WTC11 (cell line): ENCODE measurements around the gene AFF3. TPM values are rescaled to one million over a fixed set of nuclear protein-coding genes. Genes with fewer than 3 reads are reported as not detected.

Experiments
- ATAC-seq: fragments of 200-7000 bp; cut with Tn5 transposase; 2 replicates; pipeline ENCODE4 v1.10.0; 2021; ENCODE audit warnings: mild to moderate bottlenecking, moderate library complexity
- CTCF ChIA-PET: fragments of 300-600 bp; sonication (Branson Sonifier 250); formaldehyde crosslinking; loops from one replicate; lab custom pipeline; 2021; ENCODE audit warnings: antibody characterized with exemption; lab: Charles Lee
- POLR2A ChIA-PET: fragments of 350-600 bp; sonication (Branson Sonifier 250); formaldehyde crosslinking; loops from one replicate; lab custom pipeline; 2021; ENCODE audit warnings: antibody characterized with exemption; lab: Charles Lee
- DNase-seq: peaks from one replicate; pipeline ENCODE4 v3.0.0; 2021; ENCODE audit warnings: low spot score
- H3K27ac Mint-ChIP-seq: 2 replicates; pipeline ENCODE4 v1.8.0; 2021; ENCODE audit warnings: mixed read lengths
- H3K27me3 Mint-ChIP-seq: 2 replicates; pipeline ENCODE4 v1.8.0; 2021; ENCODE audit warnings: low read depth, mild to moderate bottlenecking, moderate library complexity, mixed read lengths
- H3K36me3 Mint-ChIP-seq: 2 replicates; pipeline ENCODE4 v1.8.0; 2021; ENCODE audit warnings: mixed read lengths
- H3K4me1 Mint-ChIP-seq: 2 replicates; pipeline ENCODE4 v1.8.0; 2022; ENCODE audit warnings: mixed read lengths
- H3K4me3 Mint-ChIP-seq: 2 replicates; pipeline ENCODE4 v1.8.0; 2021; ENCODE audit warnings: mild to moderate bottlenecking, moderate library complexity, mixed read lengths
- H3K9me3 Mint-ChIP-seq: 2 replicates; pipeline ENCODE4 v1.8.0; 2021; ENCODE audit warnings: mixed read lengths
- ELF4 ChIP-seq: sonication (generic); formaldehyde crosslinking; IDR thresholded peaks from 2 replicates; pipeline ENCODE4 v1.8.1; 2022; ENCODE audit warnings: low read depth, mild to moderate bottlenecking, moderate library complexity, missing genetic modification reagents
- ETV6 ChIP-seq: sonication (generic); formaldehyde crosslinking; IDR thresholded peaks from 2 replicates; pipeline ENCODE4 v1.8.1; 2022; ENCODE audit warnings: mild to moderate bottlenecking, missing genetic modification reagents
- FOXJ3 ChIP-seq: sonication (generic); formaldehyde crosslinking; IDR thresholded peaks from 2 replicates; pipeline ENCODE4 v1.9.0; 2021; ENCODE audit warnings: missing genetic modification reagents, mild to moderate bottlenecking, borderline replicate concordance
- FOXP1 ChIP-seq: sonication (generic); formaldehyde crosslinking; IDR thresholded peaks from 2 replicates; pipeline ENCODE4 v1.8.0; 2022; ENCODE audit warnings: missing genetic modification reagents, mild to moderate bottlenecking, moderate library complexity, borderline replicate concordance
- GTF2I ChIP-seq: fragments of 250-450 bp; sonication (Bioruptor Pico); conservative IDR thresholded peaks from 2 replicates; pipeline ENCODE4 v1.4.0; 2021; ENCODE audit warnings: mild to moderate bottlenecking
- MYBL2 ChIP-seq: sonication (generic); formaldehyde crosslinking; IDR thresholded peaks from 2 replicates; pipeline ENCODE4 v1.8.1; 2023; ENCODE audit warnings: mild to moderate bottlenecking, moderate library complexity, missing genetic modification reagents
- NFYB ChIP-seq: sonication (generic); formaldehyde crosslinking; conservative IDR thresholded peaks from 2 replicates; pipeline ENCODE4 v1.8.0; 2022; ENCODE audit warnings: low read depth, missing genetic modification reagents
- NR1H2 ChIP-seq: sonication (generic); formaldehyde crosslinking; IDR thresholded peaks from 2 replicates; pipeline ENCODE4 v1.9.0; 2021; ENCODE audit warnings: mild to moderate bottlenecking, moderate library complexity, missing genetic modification reagents
- PRRX2 ChIP-seq: fragments of 250-450 bp; sonication (Bioruptor Pico); IDR thresholded peaks from 2 replicates; pipeline ENCODE4 v1.8.0; 2021; ENCODE audit warnings: mild to moderate bottlenecking
- SMAD4 ChIP-seq: sonication (generic); formaldehyde crosslinking; IDR thresholded peaks from 2 replicates; pipeline ENCODE4 v1.8.0; 2022; ENCODE audit warnings: mild to moderate bottlenecking, missing genetic modification reagents
- SP1 ChIP-seq: sonication (generic); formaldehyde crosslinking; conservative IDR thresholded peaks from 2 replicates; pipeline ENCODE4 v1.8.1; 2022; ENCODE audit warnings: missing genetic modification reagents
- TCF7 ChIP-seq: sonication (generic); formaldehyde crosslinking; IDR thresholded peaks from 2 replicates; pipeline ENCODE4 v1.8.0; 2022; ENCODE audit warnings: mild to moderate bottlenecking, low read depth, missing genetic modification reagents, moderate library complexity
- TEAD1 ChIP-seq: sonication (generic); formaldehyde crosslinking; IDR thresholded peaks from 2 replicates; pipeline ENCODE4 v1.8.0; 2022; ENCODE audit warnings: mild to moderate bottlenecking, missing genetic modification reagents
- ZNF121 ChIP-seq: sonication (generic); formaldehyde crosslinking; IDR thresholded peaks from 2 replicates; pipeline ENCODE4 v1.8.0; 2023; ENCODE audit warnings: missing genetic modification reagents
- ZNF138 ChIP-seq: sonication (generic); formaldehyde crosslinking; conservative IDR thresholded peaks from 2 replicates; pipeline ENCODE4 v1.8.1; 2022; ENCODE audit warnings: mild to moderate bottlenecking, moderate library complexity, missing genetic modification reagents
- ZNF232 ChIP-seq: sonication (generic); formaldehyde crosslinking; IDR thresholded peaks from 2 replicates; pipeline ENCODE4 v1.8.0; 2022; ENCODE audit warnings: mild to moderate bottlenecking, missing genetic modification reagents
- ZNF317 ChIP-seq: sonication (generic); formaldehyde crosslinking; IDR thresholded peaks from 2 replicates; pipeline ENCODE4 v1.8.1; 2023; ENCODE audit warnings: low read depth, mild to moderate bottlenecking, moderate library complexity, missing genetic modification reagents, borderline replicate concordance
- ZNF396 ChIP-seq: fragments of 250-450 bp; sonication (Bioruptor Pico); IDR thresholded peaks from 2 replicates; pipeline ENCODE4 v1.8.0; 2021; ENCODE audit warnings: mild to moderate bottlenecking, moderate library complexity, borderline replicate concordance
- ZNF416 ChIP-seq: fragments of 250-450 bp; sonication (Bioruptor Pico); IDR thresholded peaks from 2 replicates; pipeline ENCODE4 v1.9.0; 2021; ENCODE audit warnings: mild to moderate bottlenecking, inconsistent platforms
- ZNF671 ChIP-seq: fragments of 250-450 bp; sonication (Bioruptor Pico); IDR thresholded peaks from 2 replicates; pipeline ENCODE4 v1.8.0; 2021; ENCODE audit warnings: mild to moderate bottlenecking
- total RNA-seq: library from RNA; stranded (reverse); gene quantifications from 3 replicates; pipeline ENCODE4 v1.2.3, GENCODE V29; 2021
- TF ChIP-seq, protein P1 (sequence below): sonication (generic); formaldehyde crosslinking; IDR thresholded peaks from 2 replicates; pipeline ENCODE4 v1.8.1; 2022; ENCODE audit warnings: mild to moderate bottlenecking, moderate library complexity, missing genetic modification reagents
- TF ChIP-seq, protein P2 (sequence below): sonication (generic); formaldehyde crosslinking; IDR thresholded peaks from 2 replicates; pipeline ENCODE4 v1.8.0; 2023; ENCODE audit warnings: missing genetic modification reagents, mild to moderate bottlenecking, borderline replicate concordance
- TF ChIP-seq, protein P3 (sequence below): sonication (generic); formaldehyde crosslinking; IDR thresholded peaks from 2 replicates; pipeline ENCODE4 v1.8.1; 2023; ENCODE audit warnings: mild to moderate bottlenecking, missing genetic modification reagents, moderate library complexity
- TF ChIP-seq, protein P4 (sequence below): fragments of 250-450 bp; sonication (Bioruptor Pico); IDR thresholded peaks from 2 replicates; pipeline ENCODE4 v2.1.2; 2022; ENCODE audit warnings: mild to moderate bottlenecking, moderate library complexity
- TF ChIP-seq, protein P5 (sequence below): sonication (generic); formaldehyde crosslinking; IDR thresholded peaks from 2 replicates; pipeline ENCODE4 v1.8.1; 2023; ENCODE audit warnings: mild to moderate bottlenecking, missing genetic modification reagents, moderate library complexity
- TF ChIP-seq, protein P6 (sequence below): sonication (generic); formaldehyde crosslinking; IDR thresholded peaks from 2 replicates; pipeline ENCODE4 v1.8.0; 2022; ENCODE audit warnings: missing genetic modification reagents

The AFF3 gene
- total RNA-seq, 1 experiment from 2014 or later: 1.2 TPM

DNA sequence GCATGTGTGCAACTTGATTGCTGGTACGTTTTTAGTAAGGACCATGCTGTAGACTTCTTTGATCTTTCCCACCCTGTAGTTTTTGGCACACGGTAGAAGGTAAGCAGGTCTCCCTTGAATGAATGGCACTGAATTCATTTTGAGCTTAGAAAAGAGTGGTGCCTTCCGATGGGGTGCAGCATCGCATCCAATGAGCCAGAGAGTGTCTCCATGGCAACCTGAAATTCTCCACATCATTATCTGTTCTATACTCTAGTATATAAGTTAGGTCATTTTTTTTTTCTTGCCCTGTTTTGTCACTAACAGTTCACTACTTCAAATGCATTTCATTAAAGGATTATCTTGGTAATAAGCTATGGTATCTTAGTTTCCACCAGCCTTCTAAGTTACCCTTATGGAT is 571.4 kb downstream of the AFF3 start:
- no peak for TF ChIP-seq SP1
- TF ChIP-seq ETV6 (CRISPR knock-in tag): no peak
- TF ChIP-seq ZNF396 (CRISPR knock-in tag): no peak
- TF ChIP-seq, protein P1, sequence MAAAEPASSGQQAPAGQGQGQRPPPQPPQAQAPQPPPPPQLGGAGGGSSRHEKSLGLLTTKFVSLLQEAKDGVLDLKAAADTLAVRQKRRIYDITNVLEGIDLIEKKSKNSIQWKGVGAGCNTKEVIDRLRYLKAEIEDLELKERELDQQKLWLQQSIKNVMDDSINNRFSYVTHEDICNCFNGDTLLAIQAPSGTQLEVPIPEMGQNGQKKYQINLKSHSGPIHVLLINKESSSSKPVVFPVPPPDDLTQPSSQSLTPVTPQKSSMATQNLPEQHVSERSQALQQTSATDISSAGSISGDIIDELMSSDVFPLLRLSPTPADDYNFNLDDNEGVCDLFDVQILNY (CRISPR knock-in tag): no peak
- TF ChIP-seq TCF7 (CRISPR knock-in tag): no peak
- no peak for TF ChIP-seq FOXP1
- TF ChIP-seq TEAD1 (CRISPR knock-in tag): no peak
- TF ChIP-seq ZNF138 (CRISPR knock-in tag): no peak
- TF ChIP-seq MYBL2: no peak
- TF ChIP-seq ZNF671 (CRISPR knock-in tag): no peak
- TF ChIP-seq, protein P2, sequence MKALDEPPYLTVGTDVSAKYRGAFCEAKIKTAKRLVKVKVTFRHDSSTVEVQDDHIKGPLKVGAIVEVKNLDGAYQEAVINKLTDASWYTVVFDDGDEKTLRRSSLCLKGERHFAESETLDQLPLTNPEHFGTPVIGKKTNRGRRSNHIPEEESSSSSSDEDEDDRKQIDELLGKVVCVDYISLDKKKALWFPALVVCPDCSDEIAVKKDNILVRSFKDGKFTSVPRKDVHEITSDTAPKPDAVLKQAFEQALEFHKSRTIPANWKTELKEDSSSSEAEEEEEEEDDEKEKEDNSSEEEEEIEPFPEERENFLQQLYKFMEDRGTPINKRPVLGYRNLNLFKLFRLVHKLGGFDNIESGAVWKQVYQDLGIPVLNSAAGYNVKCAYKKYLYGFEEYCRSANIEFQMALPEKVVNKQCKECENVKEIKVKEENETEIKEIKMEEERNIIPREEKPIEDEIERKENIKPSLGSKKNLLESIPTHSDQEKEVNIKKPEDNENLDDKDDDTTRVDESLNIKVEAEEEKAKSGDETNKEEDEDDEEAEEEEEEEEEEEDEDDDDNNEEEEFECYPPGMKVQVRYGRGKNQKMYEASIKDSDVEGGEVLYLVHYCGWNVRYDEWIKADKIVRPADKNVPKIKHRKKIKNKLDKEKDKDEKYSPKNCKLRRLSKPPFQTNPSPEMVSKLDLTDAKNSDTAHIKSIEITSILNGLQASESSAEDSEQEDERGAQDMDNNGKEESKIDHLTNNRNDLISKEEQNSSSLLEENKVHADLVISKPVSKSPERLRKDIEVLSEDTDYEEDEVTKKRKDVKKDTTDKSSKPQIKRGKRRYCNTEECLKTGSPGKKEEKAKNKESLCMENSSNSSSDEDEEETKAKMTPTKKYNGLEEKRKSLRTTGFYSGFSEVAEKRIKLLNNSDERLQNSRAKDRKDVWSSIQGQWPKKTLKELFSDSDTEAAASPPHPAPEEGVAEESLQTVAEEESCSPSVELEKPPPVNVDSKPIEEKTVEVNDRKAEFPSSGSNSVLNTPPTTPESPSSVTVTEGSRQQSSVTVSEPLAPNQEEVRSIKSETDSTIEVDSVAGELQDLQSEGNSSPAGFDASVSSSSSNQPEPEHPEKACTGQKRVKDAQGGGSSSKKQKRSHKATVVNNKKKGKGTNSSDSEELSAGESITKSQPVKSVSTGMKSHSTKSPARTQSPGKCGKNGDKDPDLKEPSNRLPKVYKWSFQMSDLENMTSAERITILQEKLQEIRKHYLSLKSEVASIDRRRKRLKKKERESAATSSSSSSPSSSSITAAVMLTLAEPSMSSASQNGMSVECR: no peak
- no peak for TF ChIP-seq ZNF232 (CRISPR knock-in tag)
- TF ChIP-seq SMAD4 (CRISPR knock-in tag): no peak
- TF ChIP-seq, protein P3, sequence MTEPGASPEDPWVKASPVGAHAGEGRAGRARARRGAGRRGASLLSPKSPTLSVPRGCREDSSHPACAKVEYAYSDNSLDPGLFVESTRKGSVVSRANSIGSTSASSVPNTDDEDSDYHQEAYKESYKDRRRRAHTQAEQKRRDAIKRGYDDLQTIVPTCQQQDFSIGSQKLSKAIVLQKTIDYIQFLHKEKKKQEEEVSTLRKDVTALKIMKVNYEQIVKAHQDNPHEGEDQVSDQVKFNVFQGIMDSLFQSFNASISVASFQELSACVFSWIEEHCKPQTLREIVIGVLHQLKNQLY (CRISPR knock-in tag): no peak
- TF ChIP-seq NFYB (CRISPR knock-in tag): no peak
- TF ChIP-seq ELF4 (CRISPR knock-in tag): no peak
- TF ChIP-seq, protein P4, sequence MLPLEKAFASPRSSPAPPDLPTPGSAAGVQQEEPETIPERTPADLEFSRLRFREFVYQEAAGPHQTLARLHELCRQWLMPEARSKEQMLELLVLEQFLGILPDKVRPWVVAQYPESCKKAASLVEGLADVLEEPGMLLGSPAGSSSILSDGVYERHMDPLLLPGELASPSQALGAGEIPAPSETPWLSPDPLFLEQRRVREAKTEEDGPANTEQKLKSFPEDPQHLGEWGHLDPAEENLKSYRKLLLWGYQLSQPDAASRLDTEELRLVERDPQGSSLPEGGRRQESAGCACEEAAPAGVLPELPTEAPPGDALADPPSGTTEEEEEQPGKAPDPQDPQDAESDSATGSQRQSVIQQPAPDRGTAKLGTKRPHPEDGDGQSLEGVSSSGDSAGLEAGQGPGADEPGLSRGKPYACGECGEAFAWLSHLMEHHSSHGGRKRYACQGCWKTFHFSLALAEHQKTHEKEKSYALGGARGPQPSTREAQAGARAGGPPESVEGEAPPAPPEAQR (CRISPR knock-in tag): no peak
- TF ChIP-seq ZNF121: no peak
- TF ChIP-seq PRRX2 (CRISPR knock-in tag): no peak
- peaks cover 23% of the 10 kb centered on the region for H3K4me1 Mint-ChIP-seq
- H3K27ac Mint-ChIP-seq: no peak overlapping the region
- H3K9me3 Mint-ChIP-seq: no peaks in the 10 kb centered on the region
- ChIA-PET POLR2A (no interaction called here), CTCF (interaction anchor here (2.3 to 2.8 kb wide), 3 partner anchors 12 to 692 kb away, joined by 11 to 12 read pairs (median 11); no protein-coding TSS in a partner anchor)
- no peak overlapping the region for H3K4me3 Mint-ChIP-seq
- DNase-seq (no peak), ATAC-seq (no peak)
- H3K27me3 Mint-ChIP-seq: no peaks in the 10 kb centered on the region
- no peaks in the 10 kb centered on the region for H3K36me3 Mint-ChIP-seq

DNA sequence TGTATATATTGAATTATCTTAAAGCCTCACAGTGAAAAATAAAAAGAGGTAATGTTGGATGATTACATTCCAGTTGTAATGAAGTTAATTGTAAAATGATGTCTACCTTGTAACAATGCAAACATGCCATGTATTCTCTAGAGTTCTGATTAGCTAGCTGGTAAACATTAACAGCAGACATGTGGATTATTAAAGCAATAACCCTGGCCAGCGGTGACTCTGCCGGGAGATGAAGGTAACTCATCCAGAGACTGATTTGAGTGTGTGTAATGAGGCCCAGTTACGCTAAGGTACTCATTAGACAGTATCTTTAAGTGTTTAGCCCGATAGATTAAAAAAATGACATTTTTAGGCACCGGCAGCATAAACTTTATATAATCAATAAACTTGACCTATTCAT is 573.0 kb downstream of the AFF3 start:
- peaks cover 29% of the 10 kb centered on the region for H3K4me1 Mint-ChIP-seq
- no peak overlapping the region for H3K4me3 Mint-ChIP-seq
- H3K9me3 Mint-ChIP-seq: no peaks in the 10 kb centered on the region
- ChIA-PET POLR2A (no interaction called here), CTCF (no interaction called here)
- no peak for ATAC-seq
- DNase-seq: no peak
- no peaks in the 10 kb centered on the region for H3K36me3 Mint-ChIP-seq
- no peaks in the 10 kb centered on the region for H3K27me3 Mint-ChIP-seq
- H3K27ac Mint-ChIP-seq: no peak overlapping the region
- no peak for TF ChIP-seq ZNF317 (CRISPR knock-in tag)
- no peak for TF ChIP-seq NR1H2 (CRISPR knock-in tag)
- no peak for TF ChIP-seq FOXJ3
- TF ChIP-seq, protein P5, sequence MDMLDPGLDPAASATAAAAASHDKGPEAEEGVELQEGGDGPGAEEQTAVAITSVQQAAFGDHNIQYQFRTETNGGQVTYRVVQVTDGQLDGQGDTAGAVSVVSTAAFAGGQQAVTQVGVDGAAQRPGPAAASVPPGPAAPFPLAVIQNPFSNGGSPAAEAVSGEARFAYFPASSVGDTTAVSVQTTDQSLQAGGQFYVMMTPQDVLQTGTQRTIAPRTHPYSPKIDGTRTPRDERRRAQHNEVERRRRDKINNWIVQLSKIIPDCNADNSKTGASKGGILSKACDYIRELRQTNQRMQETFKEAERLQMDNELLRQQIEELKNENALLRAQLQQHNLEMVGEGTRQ: no peak
- TF ChIP-seq ZNF416 (CRISPR knock-in tag): no peak
- TF ChIP-seq, protein P6, sequence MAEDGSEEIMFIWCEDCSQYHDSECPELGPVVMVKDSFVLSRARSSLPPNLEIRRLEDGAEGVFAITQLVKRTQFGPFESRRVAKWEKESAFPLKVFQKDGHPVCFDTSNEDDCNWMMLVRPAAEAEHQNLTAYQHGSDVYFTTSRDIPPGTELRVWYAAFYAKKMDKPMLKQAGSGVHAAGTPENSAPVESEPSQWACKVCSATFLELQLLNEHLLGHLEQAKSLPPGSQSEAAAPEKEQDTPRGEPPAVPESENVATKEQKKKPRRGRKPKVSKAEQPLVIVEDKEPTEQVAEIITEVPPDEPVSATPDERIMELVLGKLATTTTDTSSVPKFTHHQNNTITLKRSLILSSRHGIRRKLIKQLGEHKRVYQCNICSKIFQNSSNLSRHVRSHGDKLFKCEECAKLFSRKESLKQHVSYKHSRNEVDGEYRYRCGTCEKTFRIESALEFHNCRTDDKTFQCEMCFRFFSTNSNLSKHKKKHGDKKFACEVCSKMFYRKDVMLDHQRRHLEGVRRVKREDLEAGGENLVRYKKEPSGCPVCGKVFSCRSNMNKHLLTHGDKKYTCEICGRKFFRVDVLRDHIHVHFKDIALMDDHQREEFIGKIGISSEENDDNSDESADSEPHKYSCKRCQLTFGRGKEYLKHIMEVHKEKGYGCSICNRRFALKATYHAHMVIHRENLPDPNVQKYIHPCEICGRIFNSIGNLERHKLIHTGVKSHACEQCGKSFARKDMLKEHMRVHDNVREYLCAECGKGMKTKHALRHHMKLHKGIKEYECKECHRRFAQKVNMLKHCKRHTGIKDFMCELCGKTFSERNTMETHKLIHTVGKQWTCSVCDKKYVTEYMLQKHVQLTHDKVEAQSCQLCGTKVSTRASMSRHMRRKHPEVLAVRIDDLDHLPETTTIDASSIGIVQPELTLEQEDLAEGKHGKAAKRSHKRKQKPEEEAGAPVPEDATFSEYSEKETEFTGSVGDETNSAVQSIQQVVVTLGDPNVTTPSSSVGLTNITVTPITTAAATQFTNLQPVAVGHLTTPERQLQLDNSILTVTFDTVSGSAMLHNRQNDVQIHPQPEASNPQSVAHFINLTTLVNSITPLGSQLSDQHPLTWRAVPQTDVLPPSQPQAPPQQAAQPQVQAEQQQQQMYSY (CRISPR knock-in tag): no peak
- no peak for TF ChIP-seq GTF2I (CRISPR knock-in tag)
